CD4-positive, alpha-beta T cell treated with Interleukin-17A for 1 hour (primary cell): ENCODE data around the gene EXOC1.
A peak's percentile ranks its signal among the peaks of the same experiment; 100 is the strongest.

Experiments
- DNase-seq: peaks from one replicate; pipeline ENCODE4 v3.0.0-alpha.2; 2020

EXOC1 gene

DNA sequence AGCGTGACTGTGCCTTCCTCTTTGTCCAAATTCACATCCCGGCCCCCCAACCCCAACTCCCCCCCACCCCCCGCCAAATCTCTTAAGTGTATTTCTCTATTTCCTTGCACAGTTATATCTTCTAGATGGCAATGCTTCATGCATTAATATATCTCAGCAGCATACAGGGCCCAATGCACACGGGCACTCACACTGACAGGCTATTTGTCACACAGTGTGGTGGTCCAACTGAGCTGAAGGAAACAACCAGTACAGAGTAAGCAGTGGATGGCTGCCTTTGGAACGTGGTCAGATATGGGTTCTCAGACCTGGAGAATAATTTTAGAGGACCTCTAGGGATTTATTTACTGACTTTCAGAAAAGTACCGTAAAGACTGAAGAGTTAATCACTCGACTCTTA is 681 bp downstream of the EXOC1 start:
- no peak for DNase-seq

GRCh38 chr4:55857586-55857985 is 4.1 kb downstream of the EXOC1 start:
- DNase-seq: no peak

DNA sequence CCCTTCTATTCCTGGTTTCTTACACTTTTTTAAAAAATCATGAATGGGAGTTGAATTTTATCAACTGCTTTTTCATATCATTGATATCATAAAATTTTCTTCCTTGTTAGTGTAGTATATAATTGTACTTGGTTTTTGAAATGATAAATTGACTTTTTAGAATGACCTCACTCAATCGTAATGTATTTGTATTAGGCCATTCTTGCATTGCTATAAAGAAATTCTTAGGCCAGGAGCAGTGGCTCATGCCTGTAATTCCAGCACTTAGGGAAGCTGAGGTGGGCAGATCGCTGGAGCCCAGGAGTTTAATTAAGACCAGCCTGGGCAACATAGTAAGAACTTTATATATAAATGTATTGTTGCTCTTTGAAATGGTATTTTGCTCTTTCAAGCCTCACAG is 6.3 kb downstream of the EXOC1 start:
- DNase-seq: no peak

GRCh38 chr4:55864577-55865223 is 11.3 kb downstream of the EXOC1 start:
- DNase-seq: no peak

DNA sequence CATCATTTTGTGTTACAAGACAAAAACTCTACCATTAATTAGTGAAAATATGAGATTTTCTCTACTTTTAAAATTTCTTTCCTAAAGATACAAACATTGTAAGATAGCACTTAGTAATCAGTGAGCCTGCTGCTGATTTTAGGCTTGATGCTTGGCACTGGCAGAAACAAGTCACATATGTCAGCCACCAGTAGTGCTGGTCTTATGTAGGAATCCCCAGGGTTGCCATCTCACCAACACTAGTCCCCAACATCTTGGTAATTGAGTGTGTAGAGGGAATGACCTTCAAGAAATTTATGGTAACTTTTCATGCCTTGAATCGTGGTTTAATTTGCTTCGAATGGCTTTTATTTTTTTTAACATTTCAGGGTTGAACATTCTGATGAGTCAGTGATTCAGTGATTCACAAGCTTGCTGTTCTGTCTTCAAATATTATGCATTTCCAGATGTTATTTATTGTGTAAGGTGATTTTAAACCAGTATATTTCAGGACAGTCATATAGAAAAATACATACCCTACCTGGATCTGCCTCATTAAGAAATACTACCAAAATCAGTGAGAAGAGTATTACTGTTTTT is 11.9 kb downstream of the EXOC1 start:
- DNase-seq: no peak

- DNase-seq: peak; percentile 30
These were observed 13.0 kb downstream of the EXOC1 start for GRCh38 chr4:55866290-55866907.

DNA sequence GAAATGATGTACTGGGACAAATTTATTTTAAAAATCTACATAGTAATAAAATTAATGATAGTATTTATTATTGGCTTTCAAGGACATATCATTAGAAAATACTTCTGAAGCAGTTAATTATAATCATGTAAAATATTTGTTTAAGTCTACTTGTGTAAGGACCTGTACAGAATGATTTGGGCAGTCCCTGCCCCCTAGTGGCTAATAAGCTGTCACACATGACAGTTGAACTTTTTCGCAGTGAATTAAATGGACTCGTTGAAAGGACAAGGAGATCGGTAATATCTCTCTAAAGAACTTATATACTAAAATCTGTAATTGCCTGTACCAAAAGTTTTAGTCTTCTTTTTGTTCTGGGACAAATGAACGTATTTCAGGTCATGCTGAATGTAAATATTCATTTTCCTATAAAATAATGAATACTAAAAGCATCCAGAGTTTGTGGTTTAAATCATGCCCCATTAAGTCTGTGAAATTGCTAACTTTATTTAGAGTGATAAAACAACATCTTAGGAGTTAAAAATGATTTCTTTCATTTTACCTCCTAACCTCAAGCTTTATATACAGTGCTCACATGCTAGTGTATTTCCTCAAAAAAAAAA is 13.6 kb downstream of the EXOC1 start:
- DNase-seq: peak; percentile 72

DNA sequence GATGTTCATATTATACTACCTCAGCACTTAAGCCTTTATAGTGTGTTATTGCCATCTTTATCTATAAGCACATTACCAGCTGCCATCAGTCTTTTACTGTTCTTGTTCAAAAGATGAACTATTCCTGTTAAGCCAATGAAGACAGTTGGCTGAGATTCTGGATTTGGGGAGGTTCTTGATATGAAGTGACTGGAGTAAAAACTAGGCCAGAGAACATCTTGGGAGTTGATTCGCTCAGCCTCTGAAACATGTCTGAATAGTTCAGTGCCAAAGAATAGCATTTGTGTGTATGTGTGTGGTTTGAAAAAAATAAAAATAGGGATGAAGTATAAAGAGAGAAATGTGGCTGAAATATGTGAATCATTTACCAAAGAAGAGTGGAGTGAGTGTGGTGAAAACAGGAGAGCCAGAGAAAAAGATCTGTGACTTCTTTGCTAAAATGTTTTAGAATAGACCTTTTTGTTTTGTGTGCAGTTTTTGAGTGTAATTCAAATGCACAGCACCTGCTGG is 15.2 kb downstream of the EXOC1 start:
- no peak for DNase-seq

DNA sequence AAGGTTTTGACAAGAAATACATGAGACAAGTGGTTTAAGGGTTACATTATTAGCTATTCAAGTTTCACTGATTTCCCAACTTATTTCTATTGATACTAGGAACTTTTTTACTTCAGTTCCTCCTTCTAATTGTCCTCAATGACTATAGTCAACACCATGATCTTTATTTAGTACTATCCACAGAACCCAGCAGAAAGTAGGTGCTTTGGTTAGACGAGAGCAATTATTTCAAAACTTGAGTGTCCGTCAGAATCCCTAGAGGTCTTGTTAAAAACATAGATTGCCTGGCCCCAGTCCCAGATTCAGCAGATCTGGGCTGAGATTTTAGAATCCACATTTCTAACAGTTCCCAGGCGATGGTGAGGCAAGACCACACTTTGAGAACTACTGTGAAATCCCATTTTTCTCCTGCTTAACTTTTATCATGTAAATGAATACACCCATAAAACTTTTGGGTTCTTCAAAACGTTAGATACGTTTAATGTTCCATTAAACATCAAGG is 17.9 kb downstream of the EXOC1 start:
- no peak for DNase-seq

DNA sequence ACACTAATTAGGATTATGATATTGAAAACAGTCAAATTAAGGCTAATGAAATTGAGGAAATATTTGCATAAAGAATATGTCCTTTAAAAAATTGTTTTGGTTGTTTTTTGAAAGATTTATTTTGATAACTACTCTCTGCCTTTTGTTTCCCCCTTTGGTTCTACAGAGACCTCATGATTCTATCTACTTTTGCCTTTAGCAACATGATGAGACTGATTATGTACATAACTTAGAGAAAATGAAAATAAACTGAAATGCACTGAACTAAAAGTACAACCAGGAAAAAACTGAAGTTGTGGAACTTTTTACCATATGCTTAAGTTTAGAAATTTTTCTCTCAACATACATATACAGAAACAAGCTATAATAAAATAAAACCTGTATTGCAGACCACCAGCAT is 21.4 kb downstream of the EXOC1 start:
- no peak for DNase-seq

- no peak for DNase-seq
These were observed 22.9 kb downstream of the EXOC1 start for GRCh38 chr4:55876387-55876786.

DNA sequence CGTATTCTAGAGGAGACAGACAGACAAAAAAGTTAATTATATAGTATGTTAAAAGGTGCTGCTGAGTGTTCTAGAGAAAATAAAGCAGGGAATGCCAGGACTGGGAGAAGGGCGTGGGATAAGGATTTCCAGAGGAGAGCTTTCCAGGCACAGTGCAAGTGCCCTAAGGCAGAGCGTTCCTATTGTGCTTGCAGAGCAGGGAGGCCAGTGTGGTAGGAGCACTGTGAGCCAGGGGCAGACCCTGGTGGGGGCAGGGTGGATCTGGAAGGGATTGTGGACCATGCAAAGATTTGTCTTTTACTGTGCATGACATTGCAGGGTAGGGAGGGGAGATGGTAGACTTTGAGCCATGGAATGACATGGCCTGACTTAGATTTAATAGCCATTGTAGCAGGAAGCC is 25.8 kb downstream of the EXOC1 start:
- no peak for DNase-seq

DNA sequence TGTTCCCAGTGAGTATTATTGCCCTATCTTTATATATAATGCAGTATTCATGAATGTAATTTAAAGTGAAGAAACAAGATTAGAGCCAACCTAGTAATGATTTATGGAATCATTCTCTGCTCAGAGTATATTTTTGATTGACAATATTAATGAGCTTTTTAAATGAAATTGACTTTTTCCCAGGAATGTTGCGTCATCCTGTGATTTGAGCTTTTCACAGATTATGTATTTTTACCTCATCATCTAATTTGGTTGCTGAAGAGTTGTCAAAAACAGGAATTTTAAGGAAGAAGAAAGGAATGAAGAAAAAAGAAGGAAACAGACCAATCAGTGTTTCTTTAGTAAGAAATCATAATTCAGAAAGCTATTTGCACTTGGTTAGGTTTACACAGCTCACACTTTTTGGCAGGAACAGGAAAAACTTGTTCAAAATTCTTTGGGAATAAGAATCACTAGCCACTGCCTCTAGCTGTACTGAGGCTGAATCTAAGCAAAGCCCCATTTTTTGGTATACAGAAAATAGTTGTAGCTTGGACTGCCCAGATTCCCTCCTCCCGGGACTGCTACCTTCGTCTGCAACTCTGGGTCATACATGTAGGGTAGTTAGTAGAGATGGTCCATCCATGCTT is 27.3 kb downstream of the EXOC1 start:
- DNase-seq: no peak

DNA sequence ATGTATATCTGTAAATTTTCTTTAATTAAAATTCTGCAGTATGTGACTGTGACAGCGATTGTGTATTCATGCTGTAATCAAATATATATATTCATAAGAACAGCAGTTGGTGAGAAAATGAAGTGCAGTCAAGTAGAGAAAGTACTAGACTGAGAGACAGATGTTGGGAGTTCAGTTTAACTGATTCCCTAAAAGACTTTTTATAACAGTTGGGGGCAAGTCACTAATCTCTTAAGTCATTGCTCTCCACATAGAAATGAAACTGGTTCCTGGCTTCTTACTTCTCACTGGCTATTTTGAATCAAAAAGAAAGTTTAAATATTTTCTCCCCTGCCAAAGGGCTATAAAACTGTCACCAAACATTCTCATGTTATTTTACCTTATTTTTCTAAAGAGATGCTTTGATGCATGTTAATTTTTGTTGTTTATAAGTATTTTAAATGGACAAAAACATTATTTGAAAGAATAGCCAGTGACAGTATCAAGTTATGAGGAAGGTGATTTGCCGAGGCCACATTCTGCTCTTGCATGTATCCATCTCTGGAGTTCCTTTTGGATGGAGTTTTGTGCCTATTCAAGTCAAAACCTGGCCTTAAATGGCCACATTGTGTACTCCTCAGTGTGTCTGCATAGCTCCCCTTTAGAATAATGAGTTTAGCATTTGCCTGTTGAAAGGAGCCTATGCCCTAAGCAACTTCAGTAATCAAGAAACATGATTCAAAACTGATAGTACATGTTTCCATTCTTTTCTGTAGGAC is 30.8 kb downstream of the EXOC1 start:
- no peak for DNase-seq

- no peak for DNase-seq
These were observed 31.4 kb downstream of the EXOC1 start for GRCh38 chr4:55884851-55885219.

- DNase-seq: no peak
These were observed 34.1 kb downstream of the EXOC1 start for GRCh38 chr4:55887594-55887993.

- DNase-seq: no peak
These were observed 38.7 kb downstream of the EXOC1 start for GRCh38 chr4:55892156-55892555.

DNA sequence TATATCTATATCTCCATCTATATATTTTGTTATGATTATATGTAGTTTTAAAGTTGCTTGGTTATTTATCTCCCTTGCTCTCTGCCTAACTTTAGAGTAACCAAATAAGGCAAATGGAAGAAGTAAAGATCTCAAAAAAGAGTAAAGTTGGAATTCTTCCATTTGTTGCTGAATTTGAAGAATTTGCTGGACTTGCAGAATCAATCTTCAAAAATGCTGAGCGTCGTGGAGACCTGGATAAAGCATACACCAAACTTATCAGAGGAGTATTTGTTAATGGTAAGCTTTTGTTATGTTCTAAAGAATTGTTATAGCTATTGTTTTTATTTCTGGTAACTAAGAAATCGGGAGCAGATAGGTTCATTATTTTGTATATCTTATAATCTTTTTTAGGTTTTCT is 43.2 kb downstream of the EXOC1 start:
- DNase-seq: no peak

DNA sequence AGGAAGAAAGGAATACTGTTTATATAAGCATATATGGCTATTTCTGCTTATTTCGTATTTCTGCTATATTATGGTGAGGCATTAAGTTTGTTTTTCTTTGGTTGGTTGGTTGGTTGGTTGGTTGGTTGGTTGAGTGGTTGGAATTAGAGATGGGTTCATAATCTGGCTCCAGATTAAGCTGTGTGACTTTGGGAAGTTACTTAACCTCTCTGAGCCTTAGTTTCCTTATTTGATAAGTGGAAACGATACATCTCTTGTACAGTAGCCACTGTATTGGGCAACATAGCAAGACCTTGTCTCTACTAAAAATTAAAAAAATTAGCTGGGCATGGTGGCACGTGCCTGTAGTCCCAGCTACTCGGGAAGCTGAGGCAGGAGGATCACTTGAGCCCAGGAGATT is 49.2 kb downstream of the EXOC1 start:
- DNase-seq: no peak

DNA sequence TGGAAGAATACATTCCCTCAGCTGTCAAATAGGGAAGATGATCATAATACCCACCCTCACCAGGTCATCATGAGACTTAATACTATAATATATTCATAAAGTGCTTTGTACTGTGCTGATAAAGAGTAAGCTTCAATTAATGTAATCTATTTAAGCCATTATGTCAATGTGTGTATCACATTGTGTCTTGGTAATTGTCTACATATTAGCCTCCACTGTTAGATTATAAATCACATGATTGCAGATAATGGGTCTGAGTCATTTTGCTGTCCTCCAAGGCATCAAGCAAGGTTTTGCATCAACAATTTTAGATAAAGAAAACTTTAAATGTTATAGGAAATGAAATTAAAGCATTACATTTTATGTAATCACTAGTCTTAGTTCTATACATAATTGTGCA is 50.1 kb downstream of the EXOC1 start:
- no peak for DNase-seq

GRCh38 chr4:55904576-55904975 is 51.1 kb downstream of the EXOC1 start:
- DNase-seq: no peak

DNA sequence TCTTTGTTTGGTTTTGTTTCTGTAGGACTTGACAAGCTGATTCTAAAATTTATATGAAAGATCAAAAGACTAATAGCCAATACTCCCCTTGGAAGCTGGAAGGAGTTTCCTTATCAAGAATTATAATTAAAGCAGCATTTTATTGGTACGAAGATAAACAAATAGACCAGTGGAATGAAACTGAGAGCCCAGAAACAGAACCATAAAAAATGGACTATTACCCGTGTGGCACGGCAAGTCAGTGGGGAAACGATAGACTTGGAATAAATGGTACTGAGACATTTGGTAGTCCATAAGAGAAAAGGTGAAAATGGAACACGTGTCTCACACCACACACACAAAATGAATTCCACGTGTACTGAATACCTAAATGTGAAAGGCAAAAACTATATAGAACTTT is 52.9 kb downstream of the EXOC1 start:
- DNase-seq: no peak

DNA sequence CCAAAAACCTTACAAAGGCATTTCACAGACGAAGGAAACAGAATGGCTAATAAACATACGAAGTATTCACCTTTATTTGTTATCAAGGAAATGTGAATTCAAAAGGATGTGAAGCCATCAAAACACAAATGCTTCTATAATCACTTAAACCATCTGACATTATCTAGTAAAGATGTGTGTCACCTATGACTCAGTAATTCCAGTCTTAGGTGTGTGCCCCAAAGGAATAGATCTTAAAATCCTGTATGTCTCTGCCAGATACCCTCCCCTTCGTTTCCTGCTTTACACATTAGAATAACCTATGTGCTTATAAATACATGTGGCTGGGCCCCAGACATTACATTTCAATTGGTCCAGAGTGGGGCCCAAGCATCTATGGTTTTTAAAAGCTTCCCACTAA is 53.5 kb downstream of the EXOC1 start:
- DNase-seq: no peak
